Measurements from ENCODE around the gene RAB31.
"Not testable (repeated sequence)": the region's sequence is repeated elsewhere in the genome, so short reads cannot be mapped to it uniquely, and the experiment has no call there.

The RAB31 gene

GRCh38 chr18:9757827-9758621 lies 49.9 kb downstream of the RAB31 start:
- DNase-seq, result no peak

GRCh38 chr18:9758624-9759075 lies 50.5 kb downstream of the RAB31 start:
- no peak for DNase-seq

GRCh38 chr18:9760641-9761040 lies 52.5 kb downstream of the RAB31 start:
- no peak for DNase-seq

- DNase-seq, result no peak
Observed at GRCh38 chr18:9762526-9762925, 54.4 kb downstream of the RAB31 start.

- no peak for DNase-seq
Observed at GRCh38 chr18:9763157-9763556, 55.1 kb downstream of the RAB31 start.

- no peak for DNase-seq
Observed at GRCh38 chr18:9764011-9764481, 55.9 kb downstream of the RAB31 start.

GRCh38 chr18:9765501-9765900 lies 57.4 kb downstream of the RAB31 start:
- no peak for DNase-seq

- peak in 8 of 56 donors; percentile 15 to 46 (median 30) for DNase-seq
Observed at GRCh38 chr18:9766076-9766481, 58.0 kb downstream of the RAB31 start.

GRCh38 chr18:9766740-9767139 lies 58.6 kb downstream of the RAB31 start:
- DNase-seq, result no peak

- not testable (repeated sequence) for DNase-seq
Observed at GRCh38 chr18:9768071-9768691, 60.1 kb downstream of the RAB31 start.

- DNase-seq, result not testable (repeated sequence)
Observed at GRCh38 chr18:9770111-9770510, 62.0 kb downstream of the RAB31 start.

- peak in 53 of 56 donors; percentile 8 to 88 (median 70) for DNase-seq
Observed at GRCh38 chr18:9771261-9771976, 63.3 kb downstream of the RAB31 start.

GRCh38 chr18:9771977-9772660 lies 64.0 kb downstream of the RAB31 start:
- DNase-seq, result no peak

- no peak for DNase-seq
Observed at GRCh38 chr18:9772847-9773677, 65.0 kb downstream of the RAB31 start.

GRCh38 chr18:9774150-9774549 lies 66.0 kb downstream of the RAB31 start:
- no peak for DNase-seq

GRCh38 chr18:9775178-9775577 lies 67.1 kb downstream of the RAB31 start:
- DNase-seq, result peak in 5 of 56 donors; percentile 11 to 38 (median 28)

GRCh38 chr18:9779630-9780029 lies 71.5 kb downstream of the RAB31 start:
- DNase-seq, result no peak

GRCh38 chr18:9782073-9782857 lies 74.2 kb downstream of the RAB31 start:
- no peak for DNase-seq

GRCh38 chr18:9786631-9787030 lies 78.5 kb downstream of the RAB31 start:
- DNase-seq, result no peak

GRCh38 chr18:9787036-9787435 lies 78.9 kb downstream of the RAB31 start:
- no peak for DNase-seq
